K562 (cell line): ENCODE results near the gene NUP85. TPM values are rescaled to one million over a fixed set of nuclear protein-coding genes. Genes with fewer than 3 reads are reported as not detected.

Experiments used
- ARID4B ChIP-seq: sonication (generic); formaldehyde crosslinking; IDR thresholded peaks from 2 replicates; pipeline ENCODE4 v1.8.0; 2022; ENCODE audit warnings: mild to moderate bottlenecking, missing genetic modification reagents
- CTBP1 ChIP-seq: fragments of 450-650 bp; IDR thresholded peaks from 2 replicates; pipeline ENCODE4 v1.6.1; 2016; ENCODE audit warnings: borderline replicate concordance
- PYGO2 ChIP-seq: fragments of 450-650 bp; IDR thresholded peaks from 2 replicates; pipeline ENCODE4 v1.6.1; 2016; ENCODE audit warnings: mild to moderate bottlenecking, missing genetic modification characterization, moderate library complexity, missing compliant biosample characterization
- RBM14 ChIP-seq: fragments of 200-400 bp; formaldehyde crosslinking; IDR thresholded peaks from 2 replicates; pipeline ENCODE4 v1.6.1; 2018; ENCODE audit warnings: low read depth, mild to moderate bottlenecking, low read length, moderate library complexity, borderline replicate concordance; ENCODE audit not compliant: insufficient read depth
- RFX5 ChIP-seq: IDR thresholded peaks from 2 replicates; pipeline ENCODE4 v1.6.1; 2011; ENCODE audit warnings: low read depth, mild to moderate bottlenecking, improper control_type of control experiment, low read length
- RREB1 ChIP-seq: fragments of 250-450 bp; sonication (Bioruptor Pico); IDR thresholded peaks from 2 replicates; pipeline ENCODE4 v1.4.0; 2020
- TFAP4 ChIP-seq: sonication (generic); formaldehyde crosslinking; IDR thresholded peaks from 2 replicates; pipeline ENCODE4 v1.8.0; 2022; ENCODE audit warnings: missing genetic modification reagents, mild to moderate bottlenecking, moderate library complexity, borderline replicate concordance
- ZKSCAN8 ChIP-seq: fragments of 200-800 bp; sonication (Bioruptor generic); IDR thresholded peaks from 2 replicates; pipeline ENCODE4 v1.6.1; 2016; ENCODE audit warnings: missing genetic modification characterization, missing compliant biosample characterization
- ZNF282 ChIP-seq: sonication (generic); formaldehyde crosslinking; IDR thresholded peaks from 2 replicates; pipeline ENCODE4 v1.8.1; 2023; ENCODE audit warnings: missing genetic modification reagents
- ZNF583 ChIP-seq: fragments of 250-450 bp; sonication (Bioruptor Pico); IDR thresholded peaks from 2 replicates; pipeline ENCODE4 v1.4.0; 2020
- ZNF778 ChIP-seq: fragments of 450-650 bp; formaldehyde crosslinking; IDR thresholded peaks from 2 replicates; pipeline ENCODE4 v1.4.0; 2020; ENCODE audit warnings: mild to moderate bottlenecking, moderate library complexity
- ZNF785 ChIP-seq: fragments of 250-450 bp; sonication (Bioruptor Pico); IDR thresholded peaks from 2 replicates; pipeline ENCODE4 v1.4.0; 2020; ENCODE audit warnings: mild to moderate bottlenecking
- polyA plus RNA-seq, 8 experiments: library from polyadenylated mRNA; depleted of rRNA in 4 of 8; stranded (reverse) in 5 of 8; unstranded in 3 of 8; fragments of >200 nt; fragmentation: Nextera tagmentation in 2 of 8; fragmentation: Illumina TruSeq in 1 of 8; extraction: Ambion mirVana in 2 of 8; extraction: Trizol in 1 of 8; gene quantifications; 2 replicates each; pipeline versions ENCODE4 v1.2.1 to v1.2.3, GENCODE V29; 2011 to 2014; ENCODE audit warnings: inconsistent platforms in 1 of 8, missing spikeins in 1 of 8
- total RNA-seq, 7 experiments: library from RNA; depleted of rRNA in 6 of 7; stranded (reverse); fragments of >200 nt in 6 of 7; fragmentation: Illumina TruSeq in 2 of 7; extraction: Trizol in 2 of 7; gene quantifications; 2 replicates each; pipeline versions ENCODE4 v1.2.1 to v1.2.3, GENCODE V29; 2011 to 2021; ENCODE audit warnings: low replicate concordance in 1 of 7
- TF ChIP-seq, protein P1 (sequence below): sonication (generic); formaldehyde crosslinking; IDR thresholded peaks from 2 replicates; pipeline ENCODE4 v1.8.1; 2023; ENCODE audit warnings: mild to moderate bottlenecking, missing genetic modification reagents

NUP85 gene
- total and polyA plus RNA-seq, 9 of the 15 experiments (the other 6 are each of a cell fraction or from before 2014, with no cell fraction given), result 50.2 to 177 (median 110) TPM

DNA sequence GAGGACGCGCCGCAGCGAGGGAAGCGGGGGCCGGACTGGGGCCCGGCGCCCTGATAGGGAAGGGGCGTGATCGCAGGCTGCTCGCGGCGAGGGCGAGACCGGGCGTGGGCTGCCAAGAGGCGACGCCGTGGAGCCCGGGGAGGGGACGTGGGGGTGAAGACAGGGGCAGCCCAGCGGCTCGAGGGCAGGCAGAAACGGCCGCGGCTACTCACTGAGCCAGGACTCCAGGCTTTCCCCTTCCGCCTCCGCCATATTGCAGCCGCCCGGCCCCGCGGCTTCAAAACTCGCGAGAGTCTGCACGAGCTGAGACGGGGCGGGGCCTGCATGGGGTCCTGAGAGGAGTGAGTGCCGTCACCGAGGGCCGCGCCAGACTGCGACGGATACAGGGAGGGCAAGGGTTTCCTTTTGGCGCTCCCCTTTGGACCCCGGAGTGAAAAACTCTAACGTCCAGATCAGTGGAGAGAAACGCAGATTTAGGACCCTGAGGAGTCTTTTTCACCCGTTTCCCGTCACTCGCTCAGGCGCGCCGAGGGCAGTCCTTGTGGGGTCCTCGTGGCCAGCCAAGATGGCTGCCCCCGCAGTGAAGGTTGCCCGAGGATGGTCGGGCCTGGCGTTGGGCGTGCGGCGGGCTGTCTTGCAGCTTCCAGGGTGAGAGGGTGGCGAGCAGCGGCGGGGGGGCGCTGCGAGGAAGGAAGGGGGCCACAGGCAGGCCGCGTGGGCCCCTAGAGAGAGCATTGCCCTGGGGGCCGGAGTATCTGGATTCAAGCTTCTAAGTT lies 56.0 kb downstream of the NUP85 start, which contains the start of the genes GGA3 and MRPS7 (continued):
- TF ChIP-seq ARID4B, result peak; percentile 93
- peak; percentile 41; the same call in 1 of the 2 replicates for TF ChIP-seq CTBP1
- TF ChIP-seq ZNF282 (CRISPR knock-in tag), result no peak
- TF ChIP-seq RFX5, result no peak
- TF ChIP-seq, protein P1, sequence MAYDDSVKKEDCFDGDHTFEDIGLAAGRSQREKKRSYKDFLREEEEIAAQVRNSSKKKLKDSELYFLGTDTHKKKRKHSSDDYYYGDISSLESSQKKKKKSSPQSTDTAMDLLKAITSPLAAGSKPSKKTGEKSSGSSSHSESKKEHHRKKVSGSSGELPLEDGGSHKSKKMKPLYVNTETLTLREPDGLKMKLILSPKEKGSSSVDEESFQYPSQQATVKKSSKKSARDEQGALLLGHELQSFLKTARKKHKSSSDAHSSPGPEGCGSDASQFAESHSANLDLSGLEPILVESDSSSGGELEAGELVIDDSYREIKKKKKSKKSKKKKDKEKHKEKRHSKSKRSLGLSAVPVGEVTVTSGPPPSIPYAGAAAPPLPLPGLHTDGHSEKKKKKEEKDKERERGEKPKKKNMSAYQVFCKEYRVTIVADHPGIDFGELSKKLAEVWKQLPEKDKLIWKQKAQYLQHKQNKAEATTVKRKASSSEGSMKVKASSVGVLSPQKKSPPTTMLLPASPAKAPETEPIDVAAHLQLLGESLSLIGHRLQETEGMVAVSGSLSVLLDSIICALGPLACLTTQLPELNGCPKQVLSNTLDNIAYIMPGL, result peak; percentile 23; the same call in 1 of the 2 replicates
- TF ChIP-seq ZNF785 (CRISPR knock-in tag), result no peak
- no peak for TF ChIP-seq ZNF778 (CRISPR knock-in tag)
- TF ChIP-seq ZNF583 (CRISPR knock-in tag), result 0 out of 2 replicates have a peak, but pooled peaks have one; percentile 29
- TF ChIP-seq RREB1 (CRISPR knock-in tag), result peak; percentile 78
- TF ChIP-seq PYGO2, result no peak
- no peak for TF ChIP-seq ZKSCAN8 (CRISPR knock-in tag)
- TF ChIP-seq RBM14, result 0 out of 2 replicates have a peak, but pooled peaks have one; percentile 47
- TF ChIP-seq TFAP4 (CRISPR knock-in tag), result peak; percentile 75
